Activated CD4-positive, CD25-positive, alpha-beta regulatory T cell (primary cell): ENCODE results near the gene CAMTA1.
"Not testable (repeated sequence)": the region's sequence is repeated elsewhere in the genome, so short reads cannot be mapped to it uniquely, and the experiment has no call there.

Experiments
- DNase-seq, 4 experiments: peaks; one replicate each; lab custom pipeline; 2025; lab: John Stamatoyannopoulos, UW

CAMTA1 gene

GRCh38 chr1:6785318-6785727 lies at the start of gene CAMTA1:
CAMTA1 (plus strand) TSS chr1:6785454; CDS start chr1:6785531, 77 bp downstream.
- no peak for DNase-seq

DNA sequence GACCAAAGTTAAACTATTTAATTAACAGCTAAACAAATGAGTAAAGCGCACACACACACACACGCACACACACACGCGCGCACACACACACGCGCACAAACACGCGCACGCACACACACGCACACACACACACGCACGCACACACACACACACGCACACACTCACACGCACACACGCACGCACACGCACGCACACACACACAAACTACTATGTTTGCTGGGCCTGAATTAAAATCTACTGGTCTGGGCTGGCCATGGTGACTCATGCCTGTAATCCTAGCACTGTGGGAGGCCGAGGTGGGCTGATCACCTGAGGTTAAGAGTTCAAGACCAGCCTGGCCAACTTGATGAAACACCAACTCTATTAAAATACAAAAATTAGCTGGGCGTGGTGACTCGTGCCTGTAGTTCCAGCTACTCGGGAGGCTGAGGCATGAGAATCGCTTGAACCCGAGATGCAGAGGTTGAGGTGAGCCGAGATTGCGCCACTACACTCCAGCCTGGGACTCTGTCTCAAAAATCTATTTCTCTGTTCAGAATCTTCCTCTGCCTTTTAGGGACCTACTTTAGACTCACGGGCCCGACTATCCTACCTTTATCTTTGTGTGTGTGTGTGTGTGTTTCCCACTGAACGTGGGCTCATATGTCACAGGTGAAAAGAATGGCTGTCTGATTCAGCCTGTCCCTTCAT lies 46.1 kb upstream of the CAMTA1 start:
- DNase-seq: no peak

GRCh38 chr1:6742676-6743188 lies 42.5 kb upstream of the CAMTA1 start:
- not testable (repeated sequence) for DNase-seq

GRCh38 chr1:6743189-6744101 lies 41.8 kb upstream of the CAMTA1 start:
- no peak for DNase-seq

DNA sequence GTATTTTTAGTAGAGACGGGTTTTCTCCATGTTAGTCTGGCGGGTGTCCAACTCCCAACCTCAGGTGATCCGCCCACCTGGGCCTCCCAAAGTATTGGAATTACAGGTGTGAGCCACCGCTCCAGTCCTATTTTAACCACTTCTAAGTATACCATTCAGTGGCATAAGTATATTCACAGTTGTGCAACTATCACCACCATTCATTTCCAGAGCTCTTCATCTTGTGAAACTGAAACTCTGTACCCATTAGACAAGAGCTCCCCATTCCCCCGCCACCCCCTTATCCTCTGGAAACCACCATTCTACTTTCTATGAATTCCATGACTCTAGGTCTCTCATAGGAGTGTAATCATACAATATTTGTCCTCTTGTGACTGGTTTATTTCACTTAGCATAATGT lies 40.2 kb upstream of the CAMTA1 start:
- no peak for DNase-seq

GRCh38 chr1:6747674-6748073 lies 37.6 kb upstream of the CAMTA1 start:
- DNase-seq: no peak

DNA sequence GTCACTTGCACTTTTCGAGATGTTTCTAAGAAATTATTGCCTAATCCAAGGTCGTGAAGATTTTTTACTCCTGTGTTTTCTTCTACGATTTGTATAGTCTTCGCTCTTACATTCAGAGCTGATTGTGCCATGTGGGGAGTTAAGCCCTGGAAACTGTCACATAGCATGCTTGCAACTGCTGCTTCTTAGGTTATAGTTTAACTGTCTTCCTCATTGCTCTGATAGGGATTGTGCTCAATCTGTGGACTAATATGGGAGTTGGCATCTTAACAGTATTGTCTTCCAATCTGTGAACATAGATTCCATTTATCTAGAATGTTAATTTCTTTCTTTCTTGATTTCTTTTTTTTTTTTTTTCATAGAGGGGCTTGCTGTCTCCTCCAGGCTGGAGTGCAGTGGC lies 34.8 kb upstream of the CAMTA1 start:
- DNase-seq: no peak

DNA sequence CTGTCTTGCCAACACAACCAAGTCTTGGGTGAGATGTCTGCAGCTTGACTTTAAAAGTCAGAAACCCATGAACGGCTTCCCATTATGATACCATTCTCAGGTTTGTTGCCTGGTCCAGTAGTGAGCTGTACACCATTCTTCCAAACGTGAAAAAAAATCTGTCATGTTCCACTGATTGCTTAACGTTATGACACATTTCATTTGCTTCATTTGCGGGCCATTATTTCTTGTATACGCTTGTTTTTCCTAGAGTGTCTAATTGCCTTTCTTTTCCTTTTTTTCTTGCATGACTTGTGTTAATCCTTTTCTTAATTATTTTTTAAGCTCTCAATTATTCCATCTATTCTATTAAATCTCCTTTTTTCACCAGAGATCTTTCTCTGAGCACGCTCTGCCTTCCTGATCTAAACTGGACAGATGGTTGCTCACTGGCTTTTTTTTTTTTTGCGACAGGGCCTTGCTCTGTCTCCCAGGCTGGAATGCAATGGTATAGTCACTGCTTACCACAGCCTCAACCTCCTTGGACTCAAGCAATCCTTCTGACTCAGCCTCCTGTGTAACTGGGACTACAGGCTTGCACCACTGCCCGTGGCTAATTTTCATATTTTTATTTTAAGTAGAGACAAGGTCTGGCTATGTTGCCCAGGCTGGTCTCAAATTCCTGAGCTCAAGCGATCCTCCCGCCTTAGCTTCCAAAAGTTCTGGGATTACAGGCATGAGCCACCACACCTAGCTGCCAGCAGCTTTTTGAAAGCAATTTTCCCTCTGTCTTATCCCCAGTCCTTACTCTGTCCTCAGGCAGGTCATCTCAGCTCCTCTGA lies 31.7 kb upstream of the CAMTA1 start:
- DNase-seq: no peak

DNA sequence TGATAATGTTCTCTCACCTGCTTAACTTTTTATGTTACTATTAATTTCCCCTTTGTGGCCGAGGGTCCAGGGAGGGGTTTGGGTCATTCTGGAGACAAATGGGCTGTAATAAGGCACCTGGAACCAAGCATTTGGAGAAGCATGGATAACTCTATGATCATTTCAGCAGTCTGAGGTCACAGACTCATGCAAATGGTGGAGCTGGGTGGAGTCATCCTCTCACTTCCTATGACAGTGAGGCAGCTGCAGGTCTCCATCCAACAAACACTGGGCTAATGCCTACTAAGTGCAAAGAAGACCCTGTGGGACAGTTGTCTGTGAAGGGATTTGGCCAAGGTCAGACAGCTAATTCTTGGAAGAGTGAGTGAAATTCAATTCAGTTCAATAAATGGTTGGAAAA lies 28.8 kb upstream of the CAMTA1 start:
- DNase-seq: no peak

DNA sequence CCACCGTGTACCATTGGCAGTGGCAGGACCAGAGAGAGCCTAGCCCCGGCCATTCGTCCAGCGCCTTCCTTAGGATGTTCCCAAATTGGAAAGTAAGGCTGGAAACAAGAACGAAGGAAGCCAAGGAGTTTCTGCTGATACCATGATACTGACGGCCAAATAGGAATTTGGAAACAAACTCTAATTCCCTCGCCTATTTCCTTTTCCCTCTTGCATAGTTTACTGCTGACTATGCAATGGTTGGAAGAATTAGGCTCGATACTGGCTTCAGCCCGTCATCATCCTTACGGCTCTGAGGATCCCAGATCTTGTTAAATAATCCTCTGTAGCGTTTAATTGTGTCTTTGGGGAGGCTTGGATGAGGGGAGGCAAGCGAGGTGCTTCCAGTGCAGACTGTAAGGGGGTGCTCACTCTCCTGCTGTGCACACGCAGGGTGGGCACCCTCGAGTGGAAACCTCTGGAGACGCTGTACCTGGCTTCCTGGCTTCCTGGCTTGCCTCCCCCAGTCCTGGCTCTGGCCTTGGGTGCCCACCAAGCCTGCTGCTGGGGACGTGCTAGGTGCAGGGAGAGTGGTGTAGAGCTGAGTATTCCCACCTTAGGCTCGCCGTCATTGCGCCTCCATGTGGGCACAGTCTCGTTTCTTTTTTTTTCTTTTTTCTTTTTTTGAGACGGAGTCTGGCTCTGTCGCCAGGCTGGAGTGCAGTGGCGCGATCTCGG lies 27.4 kb upstream of the CAMTA1 start:
- DNase-seq: no peak

DNA sequence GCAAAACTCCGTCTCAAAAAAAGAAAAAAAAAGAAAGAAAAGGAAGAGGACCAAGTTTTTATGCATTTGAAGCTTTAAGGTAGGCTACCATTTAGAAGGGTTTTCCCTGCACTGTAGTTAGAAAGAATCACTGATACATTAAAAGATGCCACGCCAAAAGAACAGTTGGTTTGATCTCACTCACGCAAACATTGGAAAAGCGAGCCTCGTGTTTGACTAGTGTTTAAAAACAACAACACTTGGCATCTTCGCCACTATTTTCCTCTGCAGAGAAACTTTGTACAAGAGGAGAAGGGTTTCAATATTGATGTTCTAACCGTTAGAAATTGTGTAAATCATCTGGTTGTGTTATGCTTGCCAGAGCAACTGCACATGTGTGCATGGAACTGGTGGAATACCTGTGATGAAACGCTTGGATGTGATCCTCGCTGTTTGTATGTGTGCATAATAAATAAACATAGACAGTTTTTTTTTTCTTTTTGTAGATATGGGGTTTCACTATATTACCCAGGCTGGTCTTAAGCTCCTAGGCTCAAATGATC lies 24.0 kb upstream of the CAMTA1 start:
- DNase-seq: no peak

DNA sequence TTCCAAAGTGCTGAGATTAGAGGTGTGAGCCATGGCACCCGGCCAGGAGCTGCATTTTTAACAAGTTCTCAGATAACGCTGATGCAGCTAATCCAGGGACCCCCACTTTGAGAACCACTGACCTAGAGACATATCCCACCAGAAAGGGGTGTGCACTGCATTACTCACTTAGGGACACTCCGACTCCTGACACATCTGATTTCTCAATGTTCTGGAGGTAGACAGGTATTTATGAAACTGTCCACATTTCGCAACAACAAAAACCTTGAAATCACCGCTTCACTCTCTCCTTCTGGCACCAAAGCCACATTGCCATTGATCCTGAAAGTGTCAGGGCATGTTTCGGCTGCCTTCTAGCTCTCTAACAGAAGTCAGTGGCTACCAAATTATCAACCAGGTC lies 23.2 kb upstream of the CAMTA1 start:
- DNase-seq: no peak

GRCh38 chr1:6770751-6771440 lies 14.4 kb upstream of the CAMTA1 start:
- no peak for DNase-seq

GRCh38 chr1:6771441-6771769 lies 13.8 kb upstream of the CAMTA1 start:
- no peak for DNase-seq

DNA sequence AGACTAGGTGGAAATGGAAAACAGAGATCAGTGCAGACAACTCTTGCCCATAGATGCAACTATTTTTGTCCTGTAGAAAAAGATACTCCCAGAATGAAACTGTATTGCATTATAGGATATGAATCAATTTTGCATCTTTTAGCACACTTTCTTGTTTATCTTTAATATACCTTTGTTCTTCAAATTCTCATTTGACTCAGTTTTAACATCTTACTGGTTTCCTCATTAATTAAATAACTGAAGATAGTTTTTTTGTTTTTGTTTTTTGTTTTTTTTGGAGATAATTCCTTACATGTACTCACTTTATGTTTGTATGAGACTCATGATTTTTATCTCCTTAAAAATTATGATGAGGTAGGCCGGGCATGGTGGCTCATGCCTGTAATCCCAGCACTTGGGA lies 10.9 kb upstream of the CAMTA1 start:
- no peak for DNase-seq

DNA sequence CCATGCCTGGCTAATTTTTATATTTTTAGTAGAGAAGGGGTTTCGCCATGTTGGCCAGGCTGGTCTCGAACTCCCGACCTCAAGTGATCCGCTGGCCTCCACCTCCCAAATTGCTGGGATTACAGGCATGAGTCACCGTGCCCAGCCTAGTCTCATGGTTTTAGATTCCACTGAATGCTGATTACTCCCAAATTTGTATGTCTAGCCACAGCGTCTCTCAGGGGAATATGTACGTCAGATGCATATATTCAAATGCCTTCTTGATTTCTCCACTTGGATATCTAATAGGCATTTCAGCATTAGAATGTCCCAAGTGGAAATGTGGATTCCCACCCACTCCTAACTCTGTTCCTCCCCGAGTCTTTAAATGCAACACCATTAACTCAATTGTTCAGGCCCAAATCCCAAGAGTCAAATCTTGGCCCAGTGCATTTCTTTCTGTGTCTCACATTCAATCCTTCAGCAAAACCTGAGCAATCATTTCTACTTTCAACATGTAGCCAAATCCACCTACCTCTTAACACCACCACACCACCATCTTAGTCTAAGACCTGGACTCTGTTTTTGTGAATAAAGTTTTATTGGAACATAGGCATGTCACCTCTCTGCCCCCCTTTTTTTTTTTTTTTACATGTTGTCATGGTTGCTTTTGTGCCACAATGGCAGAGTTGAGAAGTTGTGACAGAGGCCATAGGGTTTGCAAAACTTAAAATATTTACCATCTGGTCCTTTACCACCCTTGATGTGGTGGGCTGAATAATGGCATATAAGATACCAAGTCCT lies 9.8 kb upstream of the CAMTA1 start:
- DNase-seq: no peak

DNA sequence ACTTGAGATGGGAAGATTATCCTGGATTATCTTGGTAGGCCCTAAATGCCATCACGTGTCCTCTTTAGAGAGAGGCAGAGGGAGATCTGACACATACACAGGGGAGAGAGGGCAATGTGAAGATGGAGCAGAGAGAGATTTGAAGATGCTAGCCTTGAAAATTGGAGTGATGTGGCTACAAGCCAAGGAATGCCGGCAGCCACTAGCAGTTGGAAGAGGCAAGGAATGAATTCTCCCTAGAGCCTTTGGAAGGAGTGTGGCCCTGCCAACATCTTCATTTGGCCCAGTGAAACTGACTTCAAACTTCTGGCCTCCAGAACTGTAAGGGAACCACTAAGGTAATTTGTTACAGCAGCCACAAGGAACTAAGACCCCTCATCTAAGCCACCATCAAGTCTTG lies 8.9 kb upstream of the CAMTA1 start:
- DNase-seq: no peak

- DNase-seq: no peak
Measured at GRCh38 chr1:6776895-6777294, 8.4 kb upstream of the CAMTA1 start.

DNA sequence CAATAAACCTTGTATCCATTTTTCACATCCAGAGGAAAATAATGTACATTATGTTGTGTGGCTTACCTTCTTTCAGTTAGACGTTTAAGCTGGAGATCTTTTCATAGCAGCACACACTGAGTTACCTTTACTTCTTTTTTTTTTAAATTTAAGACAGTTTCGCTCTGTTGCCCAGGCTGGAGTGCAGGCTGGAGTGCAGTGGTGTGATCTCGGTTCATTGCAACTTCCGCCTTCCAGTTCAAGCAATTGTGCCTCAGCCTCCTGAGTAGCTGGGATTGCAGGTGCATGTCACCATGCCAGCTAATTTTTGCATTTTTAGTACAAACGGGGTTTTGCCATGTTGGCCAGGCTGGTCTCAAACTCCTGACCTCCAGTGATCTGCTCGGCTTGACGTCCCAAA lies 7.4 kb upstream of the CAMTA1 start:
- DNase-seq: no peak
